Fibroblast of the aortic adventitia (primary cell): ENCODE measurements around the gene MPIG6B. TPM values are rescaled to one million over a fixed set of nuclear protein-coding genes. Genes with fewer than 3 reads are reported as not detected.

Experiments used
- DNase-seq: peaks from one replicate; pipeline ENCODE4 v3.0.0-alpha.2; 2010; ENCODE audit warnings: low read depth
- H3K4me3 ChIP-seq: 2 replicates; pipeline ENCODE4 v1.5.1; 2011; ENCODE audit warnings: low read depth, mild to moderate bottlenecking, control low read depth, low read length, moderate library complexity
- CTCF ChIP-seq: IDR thresholded peaks from 2 replicates; pipeline ENCODE4 v1.5.1; 2011; ENCODE audit warnings: mild to moderate bottlenecking, low read length, control low read depth, inconsistent platforms; ENCODE audit not compliant: insufficient read depth
- total RNA-seq: library from RNA; depleted of rRNA; stranded (reverse); fragments of >200 nt; gene quantifications from 2 replicates; pipeline ENCODE4 v1.2.3, GENCODE V29; 2012; ENCODE audit warnings: low replicate concordance

Gene MPIG6B
- total RNA-seq, 1 donor = not detected

GRCh38 chr6:31762356-31762755 is 39.2 kb downstream of the MPIG6B start, which contains the start of gene SAPCD1:
TSS of gene SAPCD1 (plus strand) at chr6:31762656. CDS start at chr6:31763055, 399 bp downstream.
- TF ChIP-seq CTCF = no peak
- no peak within 1 kb of the TSS for H3K4me3 ChIP-seq
- no peak for DNase-seq

- DNase-seq = no peak
- no peak overlapping the region for H3K4me3 ChIP-seq
- no peak for TF ChIP-seq CTCF
Measured at GRCh38 chr6:31762878-31763618, 39.9 kb downstream of the MPIG6B start.

- DNase-seq = peak; percentile 76
- no peak overlapping the region for H3K4me3 ChIP-seq
- TF ChIP-seq CTCF = no peak
Measured at GRCh38 chr6:31763619-31763940, 40.4 kb downstream of the MPIG6B start.

GRCh38 chr6:31764198-31764597 is 41.0 kb downstream of the MPIG6B start:
- no peak for TF ChIP-seq CTCF
- no peak for DNase-seq
- H3K4me3 ChIP-seq = no peak overlapping the region

GRCh38 chr6:31765559-31765909 is 42.4 kb downstream of the MPIG6B start:
- no peak for DNase-seq
- H3K4me3 ChIP-seq = no peak overlapping the region
- TF ChIP-seq CTCF = no peak

- no peak for DNase-seq
- H3K4me3 ChIP-seq = peak overlapping the region; percentile 41
- no peak for TF ChIP-seq CTCF
Measured at GRCh38 chr6:31765910-31766794, 43.0 kb downstream of the MPIG6B start.
